Upper lobe of left lung (tissue), 4 donors: ENCODE results near the gene TNFRSF6B.

ENCODE experiments used
- POLR2A ChIP-seq, 4 donors: fragments of 450-650 bp; IDR thresholded peaks; one replicate each; pipeline ENCODE4 v1.5.1; 2016 to 2017; ENCODE audit warnings: antibody characterized with exemption in 4 of 4, mild to moderate bottlenecking in 2 of 4
- TF ChIP-seq, protein P1 (sequence below), 6 experiments: fragments of 450-650 bp in 4 of 6; fragments of 200-600 bp in 2 of 6; sonication (generic) in 2 of 6; IDR thresholded peaks; one replicate each; pipeline ENCODE4 v1.5.1; 2016 to 2019; ENCODE audit warnings: antibody characterized with exemption in 6 of 6

DNA sequence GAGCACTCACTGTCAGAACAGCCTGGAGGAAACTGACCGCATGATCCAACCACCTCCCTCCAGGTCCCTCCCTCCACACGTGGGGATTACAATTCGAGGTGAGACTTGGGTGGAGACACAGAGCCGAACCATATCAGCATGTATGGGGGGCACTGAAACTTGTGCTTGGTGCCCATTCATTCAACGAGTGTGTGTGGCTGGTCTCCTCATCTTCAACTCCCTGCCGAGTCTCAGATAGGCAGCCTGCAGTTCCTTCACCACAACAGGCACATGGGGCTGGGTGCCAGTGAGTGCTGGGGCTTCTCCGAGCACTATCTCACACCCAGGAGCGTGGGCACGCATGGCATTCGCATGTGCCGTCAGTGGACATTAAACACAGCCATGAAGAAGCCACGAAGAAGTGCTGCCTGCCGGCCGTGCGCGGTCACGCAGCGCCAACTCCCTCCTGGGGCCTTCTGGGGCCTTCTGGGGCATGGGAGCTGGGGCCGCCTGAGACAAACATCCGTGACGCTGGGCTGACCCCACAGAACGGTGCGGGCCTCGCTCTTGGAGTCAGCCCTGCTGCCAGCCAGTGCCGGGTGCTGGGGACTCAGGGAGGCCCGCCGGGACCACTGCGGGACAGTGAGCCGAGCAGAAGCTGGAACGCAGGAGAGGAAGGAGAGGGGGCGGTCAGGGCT lies 39.1 kb upstream of the TNFRSF6B start:
- TF ChIP-seq, protein P1, sequence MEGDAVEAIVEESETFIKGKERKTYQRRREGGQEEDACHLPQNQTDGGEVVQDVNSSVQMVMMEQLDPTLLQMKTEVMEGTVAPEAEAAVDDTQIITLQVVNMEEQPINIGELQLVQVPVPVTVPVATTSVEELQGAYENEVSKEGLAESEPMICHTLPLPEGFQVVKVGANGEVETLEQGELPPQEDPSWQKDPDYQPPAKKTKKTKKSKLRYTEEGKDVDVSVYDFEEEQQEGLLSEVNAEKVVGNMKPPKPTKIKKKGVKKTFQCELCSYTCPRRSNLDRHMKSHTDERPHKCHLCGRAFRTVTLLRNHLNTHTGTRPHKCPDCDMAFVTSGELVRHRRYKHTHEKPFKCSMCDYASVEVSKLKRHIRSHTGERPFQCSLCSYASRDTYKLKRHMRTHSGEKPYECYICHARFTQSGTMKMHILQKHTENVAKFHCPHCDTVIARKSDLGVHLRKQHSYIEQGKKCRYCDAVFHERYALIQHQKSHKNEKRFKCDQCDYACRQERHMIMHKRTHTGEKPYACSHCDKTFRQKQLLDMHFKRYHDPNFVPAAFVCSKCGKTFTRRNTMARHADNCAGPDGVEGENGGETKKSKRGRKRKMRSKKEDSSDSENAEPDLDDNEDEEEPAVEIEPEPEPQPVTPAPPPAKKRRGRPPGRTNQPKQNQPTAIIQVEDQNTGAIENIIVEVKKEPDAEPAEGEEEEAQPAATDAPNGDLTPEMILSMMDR (IDR thresholded peaks at IDR 0.05): no peak
- no peak for TF ChIP-seq POLR2A (IDR thresholded peaks at IDR 0.05)
